Testis (tissue), 3 donors: ENCODE results near the gene CABCOCO1. TPM values are rescaled to one million over a fixed set of nuclear protein-coding genes. Genes with fewer than 3 reads are reported as not detected.

ENCODE experiments used
- DNase-seq: peaks from one replicate; pipeline ENCODE4 v3.0.0-alpha.2; 2019
- H3K27ac ChIP-seq, 2 donors: fragments of 200-600 bp; sonication (generic); one replicate each; pipeline ENCODE4 v1.5.1; 2019
- H3K27me3 ChIP-seq: fragments of 200-600 bp; sonication (generic); one replicate; pipeline ENCODE4 v1.5.1; 2019
- H3K36me3 ChIP-seq: fragments of 200-600 bp; sonication (generic); one replicate; pipeline ENCODE4 v1.5.1; 2017; ENCODE audit warnings: low read depth; ENCODE audit errors: missing control alignments
- H3K4me1 ChIP-seq: fragments of 200-600 bp; sonication (generic); one replicate; pipeline ENCODE4 v1.5.1; 2019
- H3K4me3 ChIP-seq, 2 donors: fragments of 200-600 bp; sonication (generic); one replicate each; pipeline ENCODE4 v1.5.1; 2017 to 2019
- H3K9me3 ChIP-seq: fragments of 200-600 bp; sonication (generic); one replicate; pipeline ENCODE4 v1.5.1; 2017
- POLR2A ChIP-seq: fragments of 450-650 bp; IDR thresholded peaks from one replicate; pipeline ENCODE4 v1.6.1; 2017; ENCODE audit warnings: antibody characterized with exemption, mild to moderate bottlenecking, moderate library complexity
- WGBS, 2 donors: methylation state at CpG; one replicate each; pipeline ENCODE4 v1.1.5; 2018; 5-methylcytosine and 5-hydroxymethylcytosine counted together
- intact Hi-C: fragments of 100-400 bp; cut with DNase I; formaldehyde crosslinking; loops from one replicate; pipeline ENCODE4 v1.15.1; 2023; ENCODE audit warnings: low total_unique reads
- polyA plus RNA-seq: library from polyadenylated mRNA; stranded (reverse); fragments of 350-450 nt; fragmentation: Illumina TruSeq; extraction: RNeasy Lipid Tissue Mini Kit (QIAGEN cat#74804); gene quantifications from one replicate; pipeline ENCODE4 v1.2.3, GENCODE V29; 2014; ENCODE audit warnings: low read depth, low replicate concordance; ENCODE audit not compliant: insufficient read depth
- total RNA-seq, 2 donors: library from RNA; depleted of rRNA; stranded (reverse); fragments of >200 nt; gene quantifications; one replicate each; pipeline ENCODE4 v1.2.3, GENCODE V29; 2016
- TF ChIP-seq, protein P1 (sequence below), 3 experiments: fragments of 450-650 bp in 2 of 3; fragments of 200-600 bp in 1 of 3; sonication (generic) in 1 of 3; IDR thresholded peaks; one replicate each; pipeline ENCODE4 v1.5.1; 2016 to 2019; ENCODE audit warnings: antibody characterized with exemption in 3 of 3, mild to moderate bottlenecking in 2 of 3, moderate library complexity in 1 of 3

The CABCOCO1 gene
- total and polyA plus RNA-seq, 3 donors from 2014 or later = 2.5 to 26.0 (median 10.2) TPM

DNA sequence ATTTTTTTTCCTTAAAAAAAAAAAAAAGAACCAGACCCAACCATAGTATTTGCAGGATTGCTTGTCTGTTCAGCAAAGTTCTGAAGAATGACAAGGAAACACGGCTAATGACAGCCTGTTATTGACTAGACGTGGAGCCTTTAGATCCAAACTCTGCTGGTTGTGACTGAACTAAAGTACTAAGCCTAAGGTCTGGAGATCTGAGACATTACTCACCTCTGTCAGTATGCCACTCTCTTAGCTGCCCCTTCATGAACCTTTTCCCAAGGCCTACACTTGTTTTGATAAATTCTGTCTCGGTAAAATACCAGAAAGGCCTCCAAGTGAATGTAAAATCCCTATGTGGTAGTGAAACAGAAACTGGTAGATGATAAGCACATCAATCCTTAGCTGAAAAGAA lies 101.0 kb downstream of the CABCOCO1 start:
- no peak for DNase-seq
- 96 to 97% methylated on average over 3 of the region's 3 CpGs for whole genome bisulfite sequencing, 2 donors
- no peak overlapping the region for H3K4me3 ChIP-seq
- no peaks in the 10 kb centered on the region for H3K27me3 ChIP-seq
- no peaks in the 10 kb centered on the region for H3K4me1 ChIP-seq
- no peak for TF ChIP-seq POLR2A
- TF ChIP-seq, protein P1, sequence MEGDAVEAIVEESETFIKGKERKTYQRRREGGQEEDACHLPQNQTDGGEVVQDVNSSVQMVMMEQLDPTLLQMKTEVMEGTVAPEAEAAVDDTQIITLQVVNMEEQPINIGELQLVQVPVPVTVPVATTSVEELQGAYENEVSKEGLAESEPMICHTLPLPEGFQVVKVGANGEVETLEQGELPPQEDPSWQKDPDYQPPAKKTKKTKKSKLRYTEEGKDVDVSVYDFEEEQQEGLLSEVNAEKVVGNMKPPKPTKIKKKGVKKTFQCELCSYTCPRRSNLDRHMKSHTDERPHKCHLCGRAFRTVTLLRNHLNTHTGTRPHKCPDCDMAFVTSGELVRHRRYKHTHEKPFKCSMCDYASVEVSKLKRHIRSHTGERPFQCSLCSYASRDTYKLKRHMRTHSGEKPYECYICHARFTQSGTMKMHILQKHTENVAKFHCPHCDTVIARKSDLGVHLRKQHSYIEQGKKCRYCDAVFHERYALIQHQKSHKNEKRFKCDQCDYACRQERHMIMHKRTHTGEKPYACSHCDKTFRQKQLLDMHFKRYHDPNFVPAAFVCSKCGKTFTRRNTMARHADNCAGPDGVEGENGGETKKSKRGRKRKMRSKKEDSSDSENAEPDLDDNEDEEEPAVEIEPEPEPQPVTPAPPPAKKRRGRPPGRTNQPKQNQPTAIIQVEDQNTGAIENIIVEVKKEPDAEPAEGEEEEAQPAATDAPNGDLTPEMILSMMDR (IDR thresholded peaks at IDR 0.05) = no peak
- H3K9me3 ChIP-seq = no peaks in the 10 kb centered on the region
- intact Hi-C loops = no loop called here
- H3K27ac ChIP-seq = no peak overlapping the region
- H3K36me3 ChIP-seq = no peaks in the 10 kb centered on the region

DNA sequence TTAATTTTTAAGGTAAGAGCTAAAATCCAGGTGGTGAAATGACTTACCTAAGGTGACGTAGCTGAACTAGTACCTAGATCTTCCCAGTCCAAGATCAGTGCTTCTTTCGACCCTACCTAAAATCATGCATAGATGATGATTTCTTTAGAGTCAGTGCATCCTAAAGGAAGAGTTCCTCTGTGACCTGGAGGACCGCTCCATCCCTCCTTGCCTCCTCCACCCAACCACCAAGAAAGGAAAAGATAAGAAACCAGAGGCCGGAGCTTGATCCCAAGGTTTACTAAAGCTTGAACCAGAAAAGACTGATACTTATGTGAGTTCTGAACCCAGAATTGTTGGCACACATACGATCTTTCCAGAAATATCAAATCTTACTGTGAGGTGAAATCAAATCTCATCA lies 101.8 kb downstream of the CABCOCO1 start:
- no peak overlapping the region for H3K4me3 ChIP-seq
- no peaks in the 10 kb centered on the region for H3K9me3 ChIP-seq
- no peaks in the 10 kb centered on the region for H3K27me3 ChIP-seq
- no peaks in the 10 kb centered on the region for H3K4me1 ChIP-seq
- no peak overlapping the region for H3K27ac ChIP-seq
- no peak for DNase-seq
- H3K36me3 ChIP-seq = no peaks in the 10 kb centered on the region
- intact Hi-C loops = no loop called here
- WGBS, 2 donors = 78 to 93% methylated on average over 5 of the region's 5 CpGs
- TF ChIP-seq, protein P1 (IDR thresholded peaks at IDR 0.05) = no peak
- no peak for TF ChIP-seq POLR2A

DNA sequence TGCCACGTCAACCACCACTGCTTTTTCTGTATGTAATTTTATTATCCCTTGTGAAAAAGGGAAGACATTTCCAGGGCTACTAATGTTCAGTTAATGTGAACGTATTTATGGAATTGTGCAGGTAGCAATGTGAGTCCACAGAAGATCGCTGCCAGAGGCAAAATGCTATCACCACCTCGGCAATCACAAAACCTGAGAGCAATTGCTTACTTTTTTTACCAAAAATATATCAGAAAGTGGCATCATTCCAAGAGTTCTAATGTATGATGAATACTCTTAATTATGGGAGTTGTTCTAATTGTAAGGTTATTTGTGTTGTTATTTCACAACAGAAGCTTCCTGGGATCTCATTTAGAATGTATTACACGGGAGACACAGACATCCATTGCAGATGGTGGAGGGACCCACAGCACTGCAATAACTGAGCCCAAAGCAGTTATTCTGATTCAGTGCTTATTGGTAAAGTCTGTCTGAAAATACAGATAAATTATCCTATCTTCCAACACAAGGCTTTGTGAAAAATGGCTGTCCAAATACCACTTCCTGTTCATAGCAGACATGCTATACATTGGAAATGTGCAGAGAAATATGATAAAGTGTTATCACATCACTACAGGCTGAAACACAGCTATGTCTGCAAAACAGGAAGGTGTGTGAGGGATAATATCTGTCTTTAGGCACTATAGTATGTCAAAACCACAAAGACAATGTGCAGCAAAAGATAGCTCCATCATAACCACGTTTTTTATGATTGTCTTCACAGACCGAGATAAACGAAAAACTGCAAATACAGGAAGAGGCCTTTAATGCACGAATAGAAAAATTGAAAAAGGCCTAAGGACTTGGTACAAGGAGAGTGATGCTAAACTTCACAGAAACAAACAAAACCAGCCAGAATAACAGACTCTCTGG lies 102.7 kb downstream of the CABCOCO1 start:
- Histone ChIP-seq H3K4me1 (no peaks in the 10 kb centered on the region), H3K27ac (no peak overlapping the region), H3K9me3 (no peaks in the 10 kb centered on the region), H3K4me3 (no peak overlapping the region), H3K27me3 (no peaks in the 10 kb centered on the region), H3K36me3 (no peaks in the 10 kb centered on the region)
- TF ChIP-seq POLR2A = no peak
- TF ChIP-seq, protein P1 (IDR thresholded peaks at IDR 0.05) = no peak
- WGBS, 2 donors = 69 to 70% methylated on average over 9 of the region's 9 CpGs
- no peak for DNase-seq
- intact Hi-C loops = no loop called here

- Histone ChIP-seq H3K27me3 (no peaks in the 10 kb centered on the region), H3K36me3 (no peaks in the 10 kb centered on the region), H3K9me3 (no peaks in the 10 kb centered on the region), H3K4me3 (no peak overlapping the region), H3K27ac (no peak overlapping the region), H3K4me1 (no peaks in the 10 kb centered on the region)
- 20 to 33% methylated on average over 1 of the region's 1 CpG for WGBS, 2 donors
- no peak for DNase-seq
- intact Hi-C loops = no loop called here
- TF ChIP-seq, protein P1 (IDR thresholded peaks at IDR 0.05) = no peak
- no peak for TF ChIP-seq POLR2A
Measured at GRCh38 chr10:61766927-61767326, 104.2 kb downstream of the CABCOCO1 start.

DNA sequence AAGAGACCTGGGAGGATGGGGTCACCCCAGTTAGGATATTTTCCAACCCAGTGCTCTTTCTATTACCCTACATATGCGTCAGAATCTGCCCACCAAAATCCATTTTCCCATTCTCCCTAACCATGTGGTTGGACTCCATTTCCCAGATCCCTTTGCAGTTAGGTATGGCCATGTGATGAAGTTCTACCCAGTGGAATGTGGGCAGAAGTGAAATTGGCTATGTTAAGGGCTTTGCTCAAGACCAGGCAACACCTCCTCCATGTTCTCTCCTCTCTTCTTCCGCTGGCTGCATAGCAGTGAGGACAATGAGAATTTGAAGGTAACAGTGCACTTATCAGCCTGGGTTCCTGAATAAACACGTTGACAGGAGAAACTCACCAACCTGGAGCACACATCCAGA lies 111.3 kb downstream of the CABCOCO1 start:
- no peak for TF ChIP-seq POLR2A
- TF ChIP-seq, protein P1 (IDR thresholded peaks at IDR 0.05) = no peak
- Histone ChIP-seq H3K4me1 (no peaks in the 10 kb centered on the region), H3K4me3 (no peak overlapping the region), H3K36me3 (no peaks in the 10 kb centered on the region), H3K27ac (no peak overlapping the region), H3K27me3 (no peaks in the 10 kb centered on the region), H3K9me3 (no peaks in the 10 kb centered on the region)
- 93 to 94% methylated on average over 3 of the region's 3 CpGs for WGBS, 2 donors
- intact Hi-C loops = no loop called here
- DNase-seq = no peak
